HEK293T (cell line): Measurements from ENCODE around the gene TNNI3K.
"Not testable (repeated sequence)": the region's sequence is repeated elsewhere in the genome, so short reads cannot be mapped to it uniquely, and the experiment has no call there.

Experiments
- CTCF ChIA-PET: fragments of 350-600 bp; formaldehyde crosslinking; extraction: SDS; loops from one replicate; lab custom pipeline; 2021; ENCODE audit warnings: antibody characterized with exemption, inconsistent platforms; lab: Yijun Ruan, JAX
- POLR2A ChIA-PET: fragments of 350-600 bp; formaldehyde crosslinking; extraction: SDS; loops from one replicate; lab custom pipeline; 2020; ENCODE audit warnings: antibody characterized with exemption, inconsistent platforms; lab: Yijun Ruan, JAX
- DNase-seq: peaks from one replicate; pipeline ENCODE4 v3.0.0; 2012; ENCODE audit warnings: mixed read lengths; ENCODE audit errors: extremely low spot score
- ARNT ChIP-seq: fragments of 450-650 bp; IDR thresholded peaks from 2 replicates; pipeline ENCODE4 v1.6.1; 2017; ENCODE audit warnings: mild to moderate bottlenecking
- BHLHE40 ChIP-seq: fragments of 450-650 bp; IDR thresholded peaks from 2 replicates; pipeline ENCODE4 v1.6.1; 2016; ENCODE audit warnings: mild to moderate bottlenecking, moderate library complexity, borderline replicate concordance
- CTBP1 ChIP-seq: fragments of 450-650 bp; IDR thresholded peaks from 2 replicates; pipeline ENCODE4 v1.6.1; 2016; ENCODE audit warnings: borderline replicate concordance
- ELF4 ChIP-seq: fragments of 450-650 bp; IDR thresholded peaks from 2 replicates; pipeline ENCODE4 v1.6.1; 2017; ENCODE audit warnings: antibody characterized with exemption
- FOXA1 ChIP-seq: fragments of 450-650 bp; IDR thresholded peaks from 2 replicates; pipeline ENCODE4 v1.6.1; 2016; ENCODE audit warnings: mild to moderate bottlenecking
- FOXK2 ChIP-seq: fragments of 450-650 bp; IDR thresholded peaks from 2 replicates; pipeline ENCODE4 v1.6.1; 2016; ENCODE audit warnings: mild to moderate bottlenecking
- FOXM1 ChIP-seq: fragments of 450-650 bp; IDR thresholded peaks from 2 replicates; pipeline ENCODE4 v1.6.1; 2017; ENCODE audit warnings: mild to moderate bottlenecking, borderline replicate concordance
- HDGF ChIP-seq: fragments of 450-650 bp; IDR thresholded peaks from 2 replicates; pipeline ENCODE4 v1.6.1; 2017; ENCODE audit warnings: antibody characterized with exemption, borderline replicate concordance
- L3MBTL2 ChIP-seq: fragments of 450-650 bp; conservative IDR thresholded peaks from 2 replicates; pipeline ENCODE4 v1.6.1; 2016; ENCODE audit warnings: mild to moderate bottlenecking
- LEF1 ChIP-seq: fragments of 450-650 bp; IDR thresholded peaks from 2 replicates; pipeline ENCODE4 v1.6.1; 2017; ENCODE audit warnings: mild to moderate bottlenecking, borderline replicate concordance
- NFRKB ChIP-seq: fragments of 450-650 bp; IDR thresholded peaks from 2 replicates; pipeline ENCODE4 v1.6.1; 2016; ENCODE audit warnings: mild to moderate bottlenecking, moderate library complexity
- SP1 ChIP-seq: fragments of 450-650 bp; IDR thresholded peaks from 2 replicates; pipeline ENCODE4 v1.6.1; 2017
- SUZ12 ChIP-seq: fragments of 450-650 bp; IDR thresholded peaks from 2 replicates; pipeline ENCODE4 v1.6.1; 2016; ENCODE audit warnings: mild to moderate bottlenecking
- TARDBP ChIP-seq: fragments of 450-650 bp; IDR thresholded peaks from 2 replicates; pipeline ENCODE4 v1.6.1; 2016
- ZNF384 ChIP-seq: fragments of 450-650 bp; IDR thresholded peaks from 2 replicates; pipeline ENCODE4 v1.6.1; 2016
- TF ChIP-seq, protein P1 (sequence below): fragments of 450-650 bp; IDR thresholded peaks from 2 replicates; pipeline ENCODE4 v1.6.1; 2016

TNNI3K gene

DNA sequence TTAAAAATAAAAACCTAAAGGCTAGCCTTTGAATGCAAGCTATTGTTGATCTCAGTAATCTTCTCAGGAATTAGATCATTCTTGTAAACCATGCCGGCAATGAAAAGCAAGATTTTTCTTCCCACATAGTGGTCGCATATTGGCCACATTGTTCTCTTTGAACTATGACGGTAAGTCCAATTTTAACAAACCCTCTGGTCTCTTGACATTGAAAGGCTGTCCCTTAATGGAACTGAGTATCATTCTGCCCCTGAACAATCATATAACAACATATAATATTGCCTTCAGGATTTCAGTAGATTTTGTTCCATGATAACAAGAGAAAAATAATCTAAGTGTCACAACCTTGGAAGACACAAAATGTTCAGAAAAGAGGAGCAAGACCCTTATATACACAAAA is 1.3 kb downstream of the TNNI3K start:
- ChIA-PET POLR2A (no interaction called here), CTCF (no interaction called here)
- no peak for DNase-seq
- TF ChIP-seq LEF1, result no peak
- no peak for TF ChIP-seq ELF4
- TF ChIP-seq ARNT, result no peak
- TF ChIP-seq SUZ12, result no peak
- TF ChIP-seq SP1, result no peak
- no peak for TF ChIP-seq FOXK2
- TF ChIP-seq TARDBP, result no peak
- TF ChIP-seq FOXM1, result no peak
- TF ChIP-seq, protein P1, sequence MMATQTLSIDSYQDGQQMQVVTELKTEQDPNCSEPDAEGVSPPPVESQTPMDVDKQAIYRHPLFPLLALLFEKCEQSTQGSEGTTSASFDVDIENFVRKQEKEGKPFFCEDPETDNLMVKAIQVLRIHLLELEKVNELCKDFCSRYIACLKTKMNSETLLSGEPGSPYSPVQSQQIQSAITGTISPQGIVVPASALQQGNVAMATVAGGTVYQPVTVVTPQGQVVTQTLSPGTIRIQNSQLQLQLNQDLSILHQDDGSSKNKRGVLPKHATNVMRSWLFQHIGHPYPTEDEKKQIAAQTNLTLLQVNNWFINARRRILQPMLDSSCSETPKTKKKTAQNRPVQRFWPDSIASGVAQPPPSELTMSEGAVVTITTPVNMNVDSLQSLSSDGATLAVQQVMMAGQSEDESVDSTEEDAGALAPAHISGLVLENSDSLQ, result no peak
- TF ChIP-seq HDGF, result no peak

GRCh38 chr1:74237035-74237434 is 1.8 kb downstream of the TNNI3K start:
- CTCF ChIA-PET, result no interaction called here
- POLR2A ChIA-PET, result no interaction called here
- no peak for TF ChIP-seq SP1

DNA sequence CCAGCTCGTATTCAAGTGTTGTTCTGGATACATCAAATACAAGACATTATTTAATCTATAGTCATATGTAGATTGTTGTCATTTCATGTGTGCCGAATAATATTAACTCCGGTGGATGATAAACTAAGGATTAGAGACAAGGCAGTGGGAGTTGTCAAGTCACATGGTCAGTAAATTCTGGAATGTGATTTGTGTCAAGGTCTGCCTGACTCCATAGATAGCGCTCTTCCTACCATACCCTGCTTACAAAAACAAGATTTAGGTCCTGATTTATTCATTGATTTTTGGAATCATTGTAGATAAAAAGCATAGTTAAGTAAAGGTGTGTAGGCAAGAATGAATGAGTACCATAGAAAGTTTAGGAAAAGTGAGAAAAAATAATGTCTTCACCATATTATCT is 2.6 kb downstream of the TNNI3K start:
- DNase-seq, result no peak
- ChIA-PET CTCF (no interaction called here), POLR2A (no interaction called here)
- TF ChIP-seq ELF4, result no peak
- no peak for TF ChIP-seq ARNT
- no peak for TF ChIP-seq FOXA1
- TF ChIP-seq L3MBTL2, result no peak
- no peak for TF ChIP-seq NFRKB
- TF ChIP-seq HDGF, result no peak
- TF ChIP-seq SP1, result no peak
- no peak for TF ChIP-seq TARDBP
- no peak for TF ChIP-seq SUZ12
- no peak for TF ChIP-seq ZNF384
- TF ChIP-seq FOXM1, result no peak
- no peak for TF ChIP-seq LEF1

More at GRCh38 chr1:74237035-74237434, 1.8 kb downstream of the TNNI3K start:
- no peak for DNase-seq

- POLR2A ChIA-PET, result no interaction called here
- TF ChIP-seq NFRKB (no peak), CTBP1 (peak; percentile 66; the same call in 1 of the 2 replicates)
- DNase-seq, result peak; percentile 32
- CTCF ChIA-PET, result no interaction called here
Observed at GRCh38 chr1:74245168-74245772, 10.1 kb downstream of the TNNI3K start.

DNA sequence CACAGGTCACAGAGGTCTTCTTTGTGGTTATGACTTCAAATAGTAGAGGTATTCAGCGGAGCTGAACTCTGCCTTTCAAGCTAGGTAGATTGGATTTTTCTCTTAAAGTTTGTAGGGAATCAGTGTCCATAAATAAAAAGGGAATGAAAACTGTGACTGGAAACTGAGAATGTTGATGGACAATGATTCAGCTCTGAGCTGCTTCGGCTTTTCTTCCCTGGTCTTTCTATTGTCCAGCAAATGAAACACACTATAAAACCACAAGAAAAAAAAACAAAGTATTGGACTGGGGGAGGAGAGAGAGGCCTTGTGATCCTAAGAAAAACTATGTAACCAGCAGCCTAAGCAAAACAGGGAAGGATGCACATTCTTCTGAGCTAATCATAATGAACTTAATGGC is 11.1 kb downstream of the TNNI3K start:
- CTCF ChIA-PET, result no interaction called here
- no peak for DNase-seq

DNA sequence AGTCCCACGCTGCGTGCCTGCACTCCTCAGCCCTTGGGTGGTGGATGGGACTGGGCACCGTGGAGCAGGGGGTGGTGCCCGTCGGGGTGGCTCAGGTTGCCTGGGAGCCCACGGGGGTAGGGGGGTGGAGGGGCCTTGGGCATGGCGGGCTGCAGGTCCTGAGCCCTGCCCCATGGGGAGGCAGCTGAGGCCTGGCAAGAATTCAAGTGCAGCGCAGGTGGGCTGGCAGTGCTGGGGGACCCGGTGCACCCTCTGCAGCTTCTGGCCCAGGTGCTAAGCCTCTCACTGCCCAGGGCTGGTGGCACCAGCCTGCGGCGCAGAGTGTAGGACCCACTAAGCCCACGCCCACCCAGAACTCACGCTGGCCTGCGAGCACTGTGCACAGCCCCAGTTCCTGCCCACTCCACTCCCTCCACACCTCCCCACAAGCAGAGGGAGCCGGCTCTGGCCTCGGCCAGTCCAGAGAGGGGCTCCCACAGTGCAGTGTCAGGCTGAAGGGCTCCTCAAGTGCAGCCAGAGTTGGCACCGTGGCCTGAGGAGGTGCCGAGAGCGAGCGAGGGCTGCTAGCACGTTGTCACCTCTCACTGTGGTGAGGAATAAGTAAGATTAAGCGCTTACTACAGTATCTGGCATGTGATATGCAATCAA is 12.8 kb downstream of the TNNI3K start:
- ChIA-PET CTCF (no interaction called here), POLR2A (no interaction called here)
- DNase-seq, result no peak
- TF ChIP-seq L3MBTL2, result no peak
- TF ChIP-seq FOXK2, result no peak
- no peak for TF ChIP-seq ELF4
- TF ChIP-seq ZNF384, result no peak
- TF ChIP-seq FOXM1, result no peak
- TF ChIP-seq SUZ12, result no peak
- TF ChIP-seq ARNT, result no peak

More for the DNA sequence above, 11.1 kb downstream of the TNNI3K start:
- POLR2A ChIA-PET, result no interaction called here
- TF ChIP-seq HDGF (no peak), FOXA1 (no peak), FOXK2 (no peak), ARNT (no peak), L3MBTL2 (no peak), ELF4 (no peak), CTBP1 (no peak), FOXM1 (no peak), BHLHE40 (no peak), SUZ12 (no peak), LEF1 (no peak), ZNF384 (no peak)
- TF ChIP-seq, protein P1, result no peak

DNA sequence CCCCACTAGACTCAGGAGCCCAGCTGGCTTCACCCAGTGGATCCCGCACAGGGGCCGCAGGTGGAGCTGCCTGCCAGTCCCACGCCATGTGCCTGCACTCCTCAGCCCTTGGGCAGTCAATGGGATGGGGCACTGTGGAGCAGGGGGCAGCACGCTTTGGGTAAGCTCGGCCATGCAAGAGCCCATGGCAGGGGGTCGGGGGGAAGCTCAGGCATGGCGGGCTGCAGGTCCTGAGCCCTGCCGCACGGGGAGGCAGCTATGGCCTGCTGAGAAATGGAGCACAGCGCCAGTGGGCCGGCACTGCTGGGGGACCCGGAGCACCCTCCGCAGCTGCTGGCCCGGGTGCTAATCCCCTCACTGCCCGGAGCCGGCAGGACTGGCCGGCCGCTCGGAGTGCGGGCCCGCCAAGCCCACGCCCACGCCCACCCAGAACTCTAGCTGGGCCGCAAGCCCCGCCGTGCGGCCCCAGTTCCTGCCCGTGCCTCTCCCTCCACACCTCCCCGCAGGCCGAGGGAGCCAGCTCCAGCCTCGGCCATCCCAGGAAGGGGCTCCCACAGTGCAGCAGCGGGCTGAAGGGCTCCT is 18.1 kb downstream of the TNNI3K start:
- CTCF ChIA-PET, DNase-seq, POLR2A ChIA-PET: not testable (repeated sequence)
